Naive B cell (primary cell): ENCODE data around the gene ST6GALNAC3. TPM values are rescaled to one million over a fixed set of nuclear protein-coding genes. Genes with fewer than 3 reads are reported as not detected.
"Not testable (repeated sequence)": the region's sequence is repeated elsewhere in the genome, so short reads cannot be mapped to it uniquely, and the experiment has no call there.

Experiments used
- ATAC-seq, 2 donors: fragments of 150-1000 bp; cut with Tn5 transposase; 2 replicates each; pipeline ENCODE4 v1.10.0; 2021; ENCODE audit warnings: low read depth in 2 of 2, mild to moderate bottlenecking in 2 of 2, moderate library complexity in 2 of 2
- DNase-seq: peaks from one replicate; pipeline ENCODE4 v3.0.0; 2022
- H3K27ac Mint-ChIP-seq, 6 donors: one replicate each; pipeline ENCODE4 v1.8.0; 2020 to 2022; ENCODE audit warnings: mild to moderate bottlenecking in 6 of 6, mixed read lengths in 6 of 6, moderate library complexity in 5 of 6, inconsistent platforms in 2 of 6
- H3K27me3 Mint-ChIP-seq, 3 donors: one replicate each; pipeline ENCODE4 v1.8.0; 2021 to 2022; ENCODE audit warnings: mixed read lengths in 3 of 3, mild to moderate bottlenecking in 1 of 3
- H3K36me3 Mint-ChIP-seq, 2 donors: one replicate each; pipeline ENCODE4 v1.8.0; 2020 to 2022; ENCODE audit warnings: mixed read lengths in 2 of 2, inconsistent platforms in 1 of 2, mild to moderate bottlenecking in 1 of 2
- H3K4me1 Mint-ChIP-seq, 3 donors: one replicate each; pipeline ENCODE4 v1.8.0; 2020 to 2022; ENCODE audit warnings: mixed read lengths in 3 of 3, inconsistent platforms in 1 of 3, mild to moderate bottlenecking in 1 of 3, moderate library complexity in 1 of 3
- H3K4me3 Mint-ChIP-seq, 8 donors: one replicate each; pipeline ENCODE4 v1.8.0; 2020 to 2022; ENCODE audit warnings: mild to moderate bottlenecking in 8 of 8, mixed read lengths in 8 of 8, moderate library complexity in 8 of 8, inconsistent platforms in 2 of 8
- H3K9me3 Mint-ChIP-seq, 7 donors: one replicate each; pipeline ENCODE4 v1.8.0; 2020 to 2022; ENCODE audit warnings: mixed read lengths in 7 of 7, mild to moderate bottlenecking in 5 of 7, inconsistent platforms in 2 of 7, moderate library complexity in 1 of 7
- polyA plus RNA-seq, 6 donors: library from polyadenylated mRNA; unstranded; fragments of 300-500 nt; fragmentation: Illumina TruSeq; gene quantifications; one replicate each; pipeline ENCODE4 v1.2.3, GENCODE V29; 2021; ENCODE audit warnings: low read depth in 6 of 6

ST6GALNAC3 gene
- polyA plus RNA-seq, 6 donors from 2014 or later = 3.8 to 12.9 (median 10.5) TPM

- Mint-ChIP-seq H3K4me1 (peaks cover 40 to 50% (median 44%) of the 10 kb centered on the region in 3 donors), H3K27ac (peak overlapping the region in 4 of 6 donors; percentile 13 to 83 (median 46)), H3K4me3 (peak overlapping the region in 2 of 8 donors; percentile 48 to 59), H3K9me3 (peaks cover 0 to 4% (median 0%) of the 10 kb centered on the region in 7 donors), H3K27me3 (no peaks in the 10 kb centered on the region), H3K36me3 (no peaks in the 10 kb centered on the region)
- DNase-seq (no peak), ATAC-seq (no peak)
Measured at GRCh38 chr1:76080552-76081079, 6.1 kb downstream of the ST6GALNAC3 start.

DNA sequence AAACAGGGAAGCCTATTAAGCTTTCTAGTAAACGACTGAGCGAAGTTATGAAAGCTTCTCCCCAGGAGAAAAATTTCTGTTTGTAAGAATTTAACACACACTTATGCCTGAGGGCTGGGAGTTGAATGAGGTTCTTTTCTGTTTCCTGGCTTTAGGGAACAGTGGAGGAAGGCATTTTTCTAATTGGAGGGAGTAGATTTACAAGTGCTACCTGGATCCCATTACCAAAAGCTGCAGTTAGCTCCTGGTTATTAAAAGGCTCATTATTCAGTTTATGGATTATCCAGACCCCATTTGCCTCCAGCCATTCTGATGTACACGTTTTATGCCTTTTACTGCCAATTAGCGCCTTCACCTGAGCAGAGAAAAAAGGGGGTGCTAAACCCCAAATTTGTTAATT is 7.5 kb downstream of the ST6GALNAC3 start:
- Mint-ChIP-seq H3K27me3 (no peaks in the 10 kb centered on the region), H3K36me3 (no peaks in the 10 kb centered on the region), H3K4me1 (peaks cover 34 to 52% (median 35%) of the 10 kb centered on the region in 3 donors), H3K27ac (no peak overlapping the region), H3K9me3 (peaks cover 0 to 4% (median 0%) of the 10 kb centered on the region in 7 donors), H3K4me3 (no peak overlapping the region)
- DNase-seq (no peak), ATAC-seq (no peak)

DNA sequence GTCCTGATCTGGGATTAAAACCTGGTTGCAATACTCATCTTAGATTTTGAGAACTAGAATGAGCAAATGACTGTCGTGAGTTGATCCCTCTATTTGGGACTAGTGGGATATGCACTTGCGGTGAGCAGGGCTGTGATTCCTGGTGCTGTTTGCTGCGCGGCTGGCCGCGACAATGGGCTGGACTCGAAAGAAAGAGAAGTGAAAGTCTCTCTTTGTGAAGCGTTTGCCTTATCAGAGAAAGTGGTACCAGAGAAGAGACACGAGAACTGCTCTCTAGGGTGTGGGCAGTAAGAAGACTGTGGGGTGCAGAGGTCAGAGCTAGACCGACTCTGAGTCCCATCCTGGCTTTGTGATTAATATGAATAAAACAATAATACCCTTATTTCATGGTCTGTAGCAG is 8.6 kb downstream of the ST6GALNAC3 start:
- Mint-ChIP-seq H3K9me3 (peaks cover 0 to 4% (median 0%) of the 10 kb centered on the region in 7 donors), H3K27me3 (no peaks in the 10 kb centered on the region), H3K27ac (peak overlapping the region in 4 of 6 donors; percentile 1 to 35 (median 16)), H3K4me3 (peak overlapping the region in 6 of 8 donors; percentile 2 to 54 (median 33)), H3K36me3 (no peaks in the 10 kb centered on the region), H3K4me1 (peaks cover 30 to 51% (median 38%) of the 10 kb centered on the region in 3 donors)
- DNase-seq (peak; percentile 10), ATAC-seq (peak; percentile 37 to 58)

DNA sequence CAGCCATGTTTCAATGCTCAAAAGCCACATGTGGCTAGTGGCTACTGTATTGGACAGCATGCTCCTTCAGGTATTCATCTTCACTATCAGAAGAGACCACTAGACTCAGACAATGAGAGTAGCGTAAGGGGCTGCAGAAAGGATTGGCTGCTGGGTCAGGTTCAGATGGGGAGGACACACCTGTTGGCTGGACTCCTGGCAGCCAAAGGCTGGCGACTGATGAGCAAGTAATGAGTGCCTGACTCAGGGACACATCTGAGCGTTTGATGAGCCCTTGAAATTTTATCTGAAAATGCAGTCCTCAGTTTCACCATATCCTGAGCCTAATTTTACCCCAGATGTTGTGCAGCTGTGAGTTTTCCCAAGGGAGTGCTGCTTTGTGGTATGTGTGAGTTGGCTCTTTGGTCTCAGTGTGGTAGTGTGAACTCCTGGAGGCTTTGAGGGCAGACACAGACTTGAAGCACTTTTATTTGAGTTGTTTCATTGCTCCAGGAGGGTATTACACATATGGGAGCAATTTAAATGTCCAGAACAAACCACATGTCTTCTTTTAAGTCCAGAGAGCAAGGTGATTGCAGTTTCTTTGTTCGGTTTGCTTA is 9.6 kb downstream of the ST6GALNAC3 start:
- no peaks in the 10 kb centered on the region for H3K36me3 Mint-ChIP-seq
- peaks cover 30 to 56% (median 43%) of the 10 kb centered on the region in 3 donors for H3K4me1 Mint-ChIP-seq
- H3K9me3 Mint-ChIP-seq = peaks cover 0 to 4% (median 0%) of the 10 kb centered on the region in 7 donors
- H3K27me3 Mint-ChIP-seq = no peaks in the 10 kb centered on the region
- DNase-seq (no peak), ATAC-seq (no peak)
- H3K27ac Mint-ChIP-seq = no peak overlapping the region
- H3K4me3 Mint-ChIP-seq = no peak overlapping the region

GRCh38 chr1:76084685-76085084 is 10.1 kb downstream of the ST6GALNAC3 start:
- Mint-ChIP-seq H3K9me3 (peaks cover 0 to 4% (median 0%) of the 10 kb centered on the region in 7 donors), H3K36me3 (no peaks in the 10 kb centered on the region), H3K27me3 (no peaks in the 10 kb centered on the region), H3K4me1 (peaks cover 27 to 53% (median 40%) of the 10 kb centered on the region in 3 donors), H3K4me3 (no peak overlapping the region), H3K27ac (no peak overlapping the region)
- ATAC-seq = no peak
- no peak for DNase-seq

DNA sequence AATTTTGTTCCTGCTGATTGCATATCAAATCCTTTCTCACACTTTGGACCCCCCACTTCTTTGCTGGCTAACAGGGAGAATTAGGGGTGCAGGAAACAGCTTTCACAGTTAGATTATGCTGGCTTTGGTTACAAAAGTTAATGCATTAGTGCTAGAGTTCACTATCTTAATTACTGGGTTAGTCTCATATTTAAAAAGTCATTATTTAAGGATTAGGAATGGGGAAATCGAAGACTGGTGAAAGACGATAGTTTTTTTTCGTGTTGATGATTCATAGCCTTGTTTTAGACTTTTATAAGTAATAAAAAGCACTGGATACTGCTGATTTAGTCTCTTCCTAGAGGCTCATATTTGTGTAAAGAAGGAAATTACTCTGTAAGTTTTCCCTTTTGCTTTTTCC is 11.6 kb downstream of the ST6GALNAC3 start:
- peaks cover 19 to 40% (median 35%) of the 10 kb centered on the region in 3 donors for H3K4me1 Mint-ChIP-seq
- peaks cover 0 to 4% (median 0%) of the 10 kb centered on the region in 7 donors for H3K9me3 Mint-ChIP-seq
- H3K4me3 Mint-ChIP-seq = no peak overlapping the region
- ATAC-seq = no peak
- no peaks in the 10 kb centered on the region for H3K36me3 Mint-ChIP-seq
- H3K27me3 Mint-ChIP-seq = no peaks in the 10 kb centered on the region
- H3K27ac Mint-ChIP-seq = peak overlapping the region in 1 of 6 donors; percentile 18
- no peak for DNase-seq

- ATAC-seq = no peak
Measured at GRCh38 chr1:76086597-76086996, 12.1 kb downstream of the ST6GALNAC3 start.

GRCh38 chr1:76090283-76091203 is 16.0 kb downstream of the ST6GALNAC3 start:
- Mint-ChIP-seq H3K36me3 (no peaks in the 10 kb centered on the region), H3K27ac (peak overlapping the region in 1 of 6 donors; percentile 90)
- ATAC-seq = no peak

More at GRCh38 chr1:76086597-76086996, 12.1 kb downstream of the ST6GALNAC3 start:
- Mint-ChIP-seq H3K27ac (no peak overlapping the region), H3K36me3 (no peaks in the 10 kb centered on the region), H3K4me1 (peaks cover 16 to 35% (median 34%) of the 10 kb centered on the region in 3 donors), H3K4me3 (no peak overlapping the region), H3K9me3 (peaks cover 0 to 4% (median 0%) of the 10 kb centered on the region in 7 donors), H3K27me3 (no peaks in the 10 kb centered on the region)
- DNase-seq = no peak

DNA sequence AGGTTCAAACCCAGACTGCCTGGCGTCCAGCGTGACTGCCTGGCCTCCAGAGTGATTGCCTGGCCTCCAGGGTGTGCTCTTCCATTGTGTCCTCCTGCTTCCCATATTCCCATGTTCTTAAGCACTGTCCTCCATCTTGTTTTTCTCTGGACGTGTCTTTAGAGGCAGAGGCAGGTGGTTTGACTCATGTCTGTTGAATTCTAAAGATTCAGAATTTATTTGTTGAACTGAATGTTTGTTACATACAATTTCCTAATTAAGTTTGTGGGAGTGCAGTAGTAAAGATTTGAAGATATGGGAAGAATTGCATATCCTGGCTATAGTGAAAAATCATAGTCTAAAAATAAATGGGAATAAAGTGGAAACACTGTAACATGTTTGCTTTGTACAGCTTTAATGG is 18.3 kb downstream of the ST6GALNAC3 start:
- Mint-ChIP-seq H3K27ac (peak overlapping the region in 1 of 6 donors; percentile 53), H3K4me3 (peak overlapping the region in 1 of 8 donors; percentile 16), H3K36me3 (peaks cover 0 to 8% of the 10 kb centered on the region in 2 donors), H3K9me3 (peaks cover 0 to 14% (median 6%) of the 10 kb centered on the region in 7 donors), H3K4me1 (peaks cover 13 to 17% (median 15%) of the 10 kb centered on the region in 3 donors), H3K27me3 (no peaks in the 10 kb centered on the region)
- ATAC-seq = no peak
- DNase-seq = no peak

More at GRCh38 chr1:76090283-76091203, 16.0 kb downstream of the ST6GALNAC3 start:
- Mint-ChIP-seq H3K27me3 (no peaks in the 10 kb centered on the region), H3K4me3 (no peak overlapping the region), H3K4me1 (peaks cover 15 to 31% (median 20%) of the 10 kb centered on the region in 3 donors), H3K9me3 (peaks cover 0 to 2% (median 0%) of the 10 kb centered on the region in 7 donors)
- DNase-seq = no peak

GRCh38 chr1:76093522-76094312 is 19.2 kb downstream of the ST6GALNAC3 start:
- H3K36me3 Mint-ChIP-seq = peaks cover 0 to 8% of the 10 kb centered on the region in 2 donors
- H3K27ac Mint-ChIP-seq = peak overlapping the region in 3 of 6 donors; percentile 16 to 73 (median 21)
- peaks cover 0 to 15% (median 6%) of the 10 kb centered on the region in 7 donors for H3K9me3 Mint-ChIP-seq
- H3K4me3 Mint-ChIP-seq = no peak overlapping the region
- no peak for DNase-seq
- H3K27me3 Mint-ChIP-seq = no peaks in the 10 kb centered on the region
- no peak for ATAC-seq
- peaks cover 11 to 13% (median 13%) of the 10 kb centered on the region in 3 donors for H3K4me1 Mint-ChIP-seq

DNA sequence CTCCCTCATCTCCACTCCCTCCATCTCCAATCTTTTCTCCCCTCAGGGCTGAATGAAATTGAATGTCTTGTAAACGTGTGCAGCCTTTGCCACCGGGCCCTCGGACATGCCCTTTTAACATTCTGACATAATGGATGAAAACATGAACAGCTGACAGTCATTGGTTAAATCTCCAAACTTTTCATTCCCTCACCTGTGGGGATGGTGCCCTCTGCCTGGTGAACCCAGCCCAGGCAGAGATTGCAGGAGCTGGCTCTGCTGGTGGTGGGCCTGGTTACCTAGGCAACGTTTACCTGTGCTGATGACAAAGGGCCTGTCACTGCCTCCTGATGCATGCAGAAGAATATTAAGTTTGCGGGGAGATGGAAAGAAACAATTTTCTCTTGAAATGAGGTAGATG is 21.3 kb downstream of the ST6GALNAC3 start:
- Mint-ChIP-seq H3K36me3 (peaks cover 0 to 8% of the 10 kb centered on the region in 2 donors), H3K9me3 (peaks cover 0 to 15% (median 6%) of the 10 kb centered on the region in 7 donors)
- ATAC-seq = no peak

GRCh38 chr1:76097064-76097463 is 22.5 kb downstream of the ST6GALNAC3 start:
- not testable (repeated sequence) for H3K27ac Mint-ChIP-seq, DNase-seq

More for the DNA sequence above, 21.3 kb downstream of the ST6GALNAC3 start:
- peaks cover 4 to 13% (median 12%) of the 10 kb centered on the region in 3 donors for H3K4me1 Mint-ChIP-seq
- H3K27ac Mint-ChIP-seq = peak overlapping the region in 2 of 6 donors; percentile 18 to 54
- no peak for DNase-seq
- H3K27me3 Mint-ChIP-seq = no peaks in the 10 kb centered on the region
- no peak overlapping the region for H3K4me3 Mint-ChIP-seq

More at GRCh38 chr1:76097064-76097463, 22.5 kb downstream of the ST6GALNAC3 start:
- not testable (repeated sequence) for H3K4me3 Mint-ChIP-seq, H3K36me3 Mint-ChIP-seq, H3K27me3 Mint-ChIP-seq, ATAC-seq
- H3K9me3 Mint-ChIP-seq = peaks cover 0 to 15% (median 6%) of the 10 kb centered on the region in 7 donors
- H3K4me1 Mint-ChIP-seq = peaks cover 8 to 25% (median 17%) of the 10 kb centered on the region in 3 donors
